HG03469 (cell line): Measurements from ENCODE around the gene TMTC1.
A peak's percentile ranks its signal among the peaks of the same experiment; 100 is the strongest.
"Not testable (repeated sequence)": the region's sequence is repeated elsewhere in the genome, so short reads cannot be mapped to it uniquely, and the experiment has no call there.

Experiments
- ATAC-seq: cut with Tn5 transposase; IDR thresholded peaks from one replicate; pipeline ENCODE4 v1.9.1; 2021; ENCODE audit warnings: mild to moderate bottlenecking, moderate library complexity, moderate number of reproducible peaks; ENCODE audit not compliant: unreplicated experiment

Gene TMTC1

GRCh38 chr12:29580971-29581370, 202.8 kb downstream of the TMTC1 start:
- no peak for ATAC-seq

DNA sequence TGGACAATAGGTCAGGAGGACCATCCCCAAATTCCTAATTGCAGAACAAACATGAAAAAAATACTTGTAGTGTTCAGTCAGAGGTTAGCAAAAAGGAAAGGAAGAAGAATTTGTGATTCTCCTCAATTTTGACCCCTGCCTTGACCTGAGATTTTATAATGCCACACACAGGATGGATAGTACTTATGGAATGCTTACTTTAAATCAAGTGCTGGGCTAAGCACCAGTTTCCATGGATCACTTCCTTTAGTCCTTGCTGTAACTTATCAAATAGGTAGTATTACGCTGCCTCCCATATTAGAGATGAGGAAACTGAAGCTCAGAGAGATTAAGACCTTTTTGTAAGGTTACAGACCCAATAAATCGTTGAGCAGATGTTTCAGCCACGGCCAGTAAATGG, 205.0 kb downstream of the TMTC1 start:
- no peak for ATAC-seq

GRCh38 chr12:29578070-29578469, 205.7 kb downstream of the TMTC1 start:
- ATAC-seq: no peak

- no peak for ATAC-seq
These were observed 209.2 kb downstream of the TMTC1 start for GRCh38 chr12:29574500-29574899.

GRCh38 chr12:29572938-29573337, 210.8 kb downstream of the TMTC1 start:
- ATAC-seq: no peak

DNA sequence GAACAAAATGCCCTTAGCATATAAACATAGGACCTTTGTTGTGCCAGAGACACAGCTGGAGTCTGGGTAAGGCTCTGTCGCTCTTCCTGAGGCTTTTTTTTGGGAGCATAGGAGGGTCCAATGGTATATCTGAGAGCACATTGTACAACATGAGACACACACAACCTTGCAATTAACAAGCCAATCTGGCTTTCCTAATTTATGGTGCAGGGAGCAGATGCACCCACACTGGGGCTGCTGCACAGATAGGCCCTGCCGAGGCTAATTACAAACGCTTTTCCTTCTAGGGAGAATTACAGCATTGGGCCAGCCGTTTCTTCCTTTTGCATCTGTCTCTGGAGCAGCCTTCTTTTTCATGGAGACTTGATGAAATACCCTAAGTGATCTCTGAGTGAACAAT, 211.3 kb downstream of the TMTC1 start:
- no peak for ATAC-seq

- no peak for ATAC-seq
These were observed 214.5 kb downstream of the TMTC1 start for GRCh38 chr12:29569132-29569757.

DNA sequence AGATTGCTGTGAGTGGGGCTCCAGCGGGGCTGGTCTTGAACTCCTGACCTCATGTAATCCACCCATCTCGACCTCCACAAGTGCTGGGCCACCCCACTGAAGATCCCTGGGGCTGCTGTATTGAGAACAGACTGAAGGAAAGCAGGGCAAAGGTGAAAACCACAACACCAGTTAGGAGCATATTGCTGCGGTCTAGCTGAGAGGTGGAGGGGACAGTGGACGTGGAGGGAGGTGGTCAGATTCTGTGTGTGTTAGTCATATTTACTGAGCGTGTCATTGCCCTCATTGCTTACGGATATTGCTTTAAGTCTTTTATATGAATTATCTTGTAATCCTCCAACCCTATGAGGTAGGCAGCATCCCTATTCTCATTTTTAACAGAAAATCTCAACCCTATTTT, 217.3 kb downstream of the TMTC1 start:
- no peak for ATAC-seq

DNA sequence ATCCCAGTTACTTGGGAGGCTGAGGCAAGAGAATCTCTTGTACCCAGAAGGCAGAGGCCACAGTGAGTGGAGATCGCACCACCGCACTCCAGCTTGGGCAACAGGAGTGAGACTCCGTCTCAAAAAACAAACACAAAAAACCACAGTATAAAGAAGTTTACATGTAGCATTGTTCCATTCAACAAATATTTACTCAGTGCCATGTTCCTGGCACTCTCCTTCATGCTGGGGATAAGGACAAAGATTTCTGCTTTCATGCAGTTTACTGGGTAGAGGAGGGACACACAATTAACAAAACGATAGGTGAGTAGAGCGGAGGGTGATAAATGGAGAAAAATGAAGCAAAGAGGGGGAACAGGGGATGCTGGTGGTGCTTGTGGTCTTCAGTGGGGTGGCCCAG, 218.0 kb downstream of the TMTC1 start:
- ATAC-seq: no peak

- ATAC-seq: no peak
These were observed 218.8 kb downstream of the TMTC1 start for GRCh38 chr12:29564925-29565324.

- ATAC-seq: no peak
These were observed 220.1 kb downstream of the TMTC1 start for GRCh38 chr12:29563636-29564035.

DNA sequence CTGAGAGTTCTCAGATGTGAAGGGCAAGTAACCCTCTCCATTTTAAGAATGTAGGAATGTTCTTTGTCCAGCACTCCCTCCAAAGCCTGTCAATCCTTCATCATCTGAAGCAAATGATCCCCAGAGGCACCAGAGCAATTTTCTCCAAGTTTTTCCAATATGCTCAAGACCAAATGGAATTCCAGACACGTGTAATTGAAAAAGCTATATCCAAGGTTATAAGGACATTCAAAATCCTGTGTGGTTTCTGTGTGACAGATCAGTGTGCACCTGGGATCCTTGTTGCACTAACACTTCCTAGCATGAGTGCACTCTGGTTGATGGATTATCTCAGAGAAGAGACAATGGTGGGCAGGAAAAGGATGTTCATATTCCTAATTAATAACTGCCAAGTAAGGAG, 220.7 kb downstream of the TMTC1 start:
- ATAC-seq: no peak

DNA sequence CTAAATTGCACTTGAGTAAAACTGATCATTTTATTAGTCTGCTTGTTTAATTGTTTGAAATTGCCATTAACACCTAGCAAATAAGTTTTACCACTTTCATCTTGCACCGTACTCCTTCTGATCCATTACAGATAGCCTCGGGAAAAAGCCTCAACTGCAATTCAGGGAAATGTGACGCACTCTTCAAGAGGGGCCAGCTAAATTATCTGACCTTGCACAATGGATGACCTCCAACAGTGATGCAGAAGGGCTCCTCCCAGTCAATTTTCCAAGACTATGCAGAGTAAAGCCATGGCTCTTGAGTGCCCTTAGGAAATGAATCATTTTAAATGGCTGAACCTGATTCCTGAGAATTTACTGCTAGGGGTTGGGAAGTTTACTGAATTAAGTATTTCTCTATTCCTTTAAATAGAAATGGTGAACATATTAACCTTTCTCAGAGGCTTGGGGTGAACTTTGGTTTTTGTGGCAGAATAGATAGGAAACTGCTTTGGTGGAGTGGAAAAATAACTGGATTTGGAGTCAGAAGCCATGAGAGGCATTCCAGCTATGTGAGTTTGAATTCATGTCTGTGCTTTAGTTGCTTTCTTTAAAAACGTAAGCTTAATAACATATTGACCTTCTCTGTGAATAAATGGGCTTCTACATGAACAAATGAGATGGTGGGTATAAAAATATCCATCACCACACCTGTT, 221.5 kb downstream of the TMTC1 start:
- no peak for ATAC-seq

- ATAC-seq: no peak
These were observed 222.1 kb downstream of the TMTC1 start for GRCh38 chr12:29561664-29562071.

DNA sequence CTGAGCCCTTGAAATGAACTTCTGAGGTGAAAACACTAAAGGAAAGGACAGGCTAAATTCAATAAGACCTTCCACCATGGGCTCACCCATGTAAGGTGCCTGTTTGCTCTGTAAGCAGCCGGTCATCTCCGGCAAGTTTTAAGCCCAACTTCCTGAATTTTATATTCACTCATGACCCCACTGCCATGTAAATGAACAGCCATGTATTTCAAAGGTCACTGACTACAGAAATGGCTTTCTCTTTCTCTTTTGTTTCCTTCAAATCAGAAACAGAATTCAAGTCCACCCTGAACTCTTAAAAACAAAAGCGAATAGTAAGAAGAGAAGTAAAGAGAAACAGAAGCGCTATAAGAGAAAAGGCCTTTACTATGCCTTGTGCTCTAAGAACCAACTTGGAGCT, 224.5 kb downstream of the TMTC1 start:
- ATAC-seq: no peak

GRCh38 chr12:29556363-29556762, 227.4 kb downstream of the TMTC1 start:
- ATAC-seq: no peak

DNA sequence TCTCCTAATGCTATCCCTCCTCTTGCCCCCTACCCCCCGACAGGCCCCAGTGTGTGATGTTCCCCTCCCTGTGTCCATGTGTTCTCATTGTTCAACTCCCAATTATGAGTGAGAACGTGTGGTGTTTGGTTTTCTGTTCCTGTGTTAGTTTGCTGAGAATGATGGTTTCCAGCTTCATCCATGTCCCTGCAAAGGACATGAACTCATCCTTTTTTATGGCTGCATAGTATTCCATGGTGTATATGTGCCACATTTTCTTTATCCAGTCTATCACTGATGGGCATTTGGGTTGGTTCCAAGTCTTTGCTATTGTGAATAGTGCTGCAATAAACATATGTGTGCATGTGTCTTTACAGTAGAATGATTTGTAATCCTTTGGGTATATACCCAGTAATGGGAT, 228.3 kb downstream of the TMTC1 start:
- not testable (repeated sequence) for ATAC-seq

DNA sequence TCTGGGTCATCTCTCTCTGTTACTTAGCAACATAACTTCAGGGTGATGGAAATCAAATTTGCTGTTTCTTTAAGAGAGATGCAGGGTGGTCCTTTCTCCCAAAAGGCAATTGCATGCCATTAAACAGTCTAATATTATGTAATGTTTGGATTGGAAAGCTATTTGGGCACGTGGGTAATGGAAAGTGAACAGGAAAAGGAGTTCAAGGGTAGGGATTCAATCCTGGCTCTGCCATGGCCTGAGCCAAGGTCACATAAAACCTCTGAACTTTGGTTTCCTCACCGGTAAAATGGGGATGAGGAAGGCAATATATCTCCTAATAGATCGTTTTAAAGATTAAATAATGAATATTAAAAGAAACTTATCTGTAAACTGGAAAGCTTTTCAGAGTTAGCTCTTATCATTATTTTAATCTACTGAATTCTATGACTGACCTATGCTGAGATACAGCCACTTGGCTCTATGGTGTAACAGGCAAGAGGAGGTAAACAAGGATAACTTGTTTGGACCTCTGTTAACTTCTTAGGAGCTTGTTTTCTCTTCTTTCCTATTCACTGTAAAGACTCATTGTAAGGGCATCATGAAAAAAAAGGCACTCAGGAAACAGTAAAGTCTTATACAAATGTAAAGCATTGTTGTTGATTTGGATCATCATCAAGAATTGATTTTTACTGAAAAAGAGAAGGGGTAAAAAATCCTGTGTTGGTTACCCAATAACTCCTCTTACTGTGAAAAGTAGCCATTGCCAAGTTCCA, 230.6 kb downstream of the TMTC1 start:
- ATAC-seq: no peak

GRCh38 chr12:29552324-29552927, 231.3 kb downstream of the TMTC1 start:
- peak; percentile 86 for ATAC-seq

- ATAC-seq: no peak
These were observed 231.9 kb downstream of the TMTC1 start for GRCh38 chr12:29551812-29552211.

DNA sequence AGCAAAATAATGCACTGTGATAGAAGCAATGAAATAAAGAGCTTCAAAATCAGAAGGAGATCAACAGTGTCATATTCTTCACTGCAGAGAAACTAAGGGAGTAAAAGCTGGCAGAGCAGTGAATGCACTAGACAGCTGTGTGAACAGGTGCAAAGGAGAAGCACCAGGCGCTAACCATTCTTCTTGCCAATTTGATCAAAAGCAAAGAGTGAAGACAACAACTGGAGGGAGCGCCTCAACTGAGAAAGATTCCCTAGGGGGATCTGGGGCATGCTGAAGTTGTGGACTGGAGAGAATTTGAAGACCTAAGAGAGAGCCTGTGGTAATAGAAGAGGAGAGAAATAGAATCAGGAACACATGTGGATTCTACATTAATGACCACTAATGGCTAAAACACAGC, 235.9 kb downstream of the TMTC1 start:
- ATAC-seq: no peak
